GM23338 (cell line): ENCODE data around the gene TSPEAR. TPM values are rescaled to one million over a fixed set of nuclear protein-coding genes. Genes with fewer than 3 reads are reported as not detected.

Experiments used
- ATAC-seq: fragments of 200-7000 bp; cut with Tn5 transposase; 3 replicates; pipeline ENCODE4 v1.9.1; 2020
- DNase-seq: peaks from one replicate; pipeline ENCODE4 v3.0.0-alpha.2; 2015; ENCODE audit warnings: low spot score
- H2AFZ ChIP-seq: fragments of 200-600 bp; sonication (generic); 2 replicates; pipeline ENCODE4 v1.8.0; 2016; ENCODE audit warnings: antibody characterized with exemption, mild to moderate bottlenecking, moderate library complexity
- H3F3A ChIP-seq: fragments of 200-600 bp; sonication (generic); replicated peaks from 2 replicates; pipeline ENCODE4 v1.8.0; 2017; ENCODE audit warnings: antibody characterized with exemption, mixed run types, low read depth
- H3K27ac ChIP-seq: fragments of 200-600 bp; sonication (generic); 2 replicates; pipeline ENCODE4 v1.6.1; 2016; ENCODE audit warnings: low read depth
- H3K27me3 ChIP-seq: fragments of 200-600 bp; sonication (generic); 2 replicates; pipeline ENCODE4 v1.8.0; 2016; ENCODE audit warnings: mild to moderate bottlenecking, mixed run types, moderate library complexity; ENCODE audit not compliant: insufficient read depth
- H3K36me3 ChIP-seq: fragments of 200-600 bp; sonication (generic); 2 replicates; pipeline ENCODE4 v1.8.0; 2016; ENCODE audit warnings: mild to moderate bottlenecking; ENCODE audit not compliant: insufficient read depth
- H3K4me1 ChIP-seq: fragments of 200-600 bp; sonication (generic); 2 replicates; pipeline ENCODE4 v1.8.0; 2016; ENCODE audit warnings: mild to moderate bottlenecking, moderate library complexity; ENCODE audit not compliant: insufficient read depth
- H3K4me2 ChIP-seq: fragments of 200-600 bp; sonication (generic); 2 replicates; pipeline ENCODE4 v1.7.1; 2017; ENCODE audit warnings: mixed run types
- H3K4me3 ChIP-seq: fragments of 200-600 bp; sonication (generic); 2 replicates; pipeline ENCODE4 v1.6.1; 2016; ENCODE audit warnings: mixed run types
- H3K79me2 ChIP-seq: fragments of 200-600 bp; sonication (generic); replicated peaks from 2 replicates; pipeline ENCODE4 v1.8.0; 2017; ENCODE audit warnings: mild to moderate bottlenecking; ENCODE audit not compliant: insufficient read depth
- H3K9me2 ChIP-seq: fragments of 200-600 bp; sonication (generic); 2 replicates; pipeline ENCODE4 v1.8.0; 2017; ENCODE audit not compliant: insufficient read depth
- H4K20me1 ChIP-seq: fragments of 200-600 bp; sonication (generic); replicated peaks from 2 replicates; pipeline ENCODE4 v1.8.0; 2017; ENCODE audit warnings: mild to moderate bottlenecking; ENCODE audit not compliant: insufficient read depth
- H3K27ac Mint-ChIP-seq: 2 replicates; pipeline ENCODE4 v1.8.0; 2020; ENCODE audit warnings: inconsistent platforms, mild to moderate bottlenecking, moderate library complexity, mixed read lengths
- H3K27me3 Mint-ChIP-seq: 3 replicates; pipeline ENCODE4 v1.8.0; 2022; ENCODE audit warnings: low read depth, mild to moderate bottlenecking, moderate library complexity, mixed read lengths, inconsistent platforms; ENCODE audit not compliant: insufficient read depth, poor library complexity
- H3K36me3 Mint-ChIP-seq: 3 replicates; pipeline ENCODE4 v1.8.0; 2021; ENCODE audit warnings: low read depth, mild to moderate bottlenecking, inconsistent platforms, moderate library complexity, mixed read lengths
- H3K4me1 Mint-ChIP-seq: 3 replicates; pipeline ENCODE4 v1.8.0; 2020; ENCODE audit warnings: mild to moderate bottlenecking, inconsistent platforms, mixed read lengths
- H3K4me3 Mint-ChIP-seq: 3 replicates; pipeline ENCODE4 v1.8.0; 2021; ENCODE audit warnings: moderate library complexity, mild to moderate bottlenecking, inconsistent platforms, mixed read lengths
- H3K9me3 Mint-ChIP-seq: 3 replicates; pipeline ENCODE4 v1.8.0; 2020; ENCODE audit warnings: moderate library complexity, mild to moderate bottlenecking, inconsistent platforms, mixed read lengths
- CREB1 ChIP-seq: fragments of 250-450 bp; sonication (Bioruptor Pico); IDR thresholded peaks from 2 replicates; pipeline ENCODE4 v1.5.0; 2020; ENCODE audit warnings: low read depth, mild to moderate bottlenecking, moderate library complexity
- CTCF ChIP-seq, 2 experiments: fragments of 200-600 bp in 1 of 2; sonication (generic) in 1 of 2; conservative IDR thresholded peaks; 2 replicates each; pipeline versions ENCODE4 v1.5.1 to v1.6.1; 2016 to 2017; ENCODE audit warnings: antibody characterized with exemption in 2 of 2, low read depth in 2 of 2, mild to moderate bottlenecking in 2 of 2, moderate library complexity in 1 of 2
- ETS1 ChIP-seq: IDR thresholded peaks from 2 replicates; pipeline ENCODE4 v1.6.1; 2016; ENCODE audit warnings: antibody characterized with exemption
- EZH2 ChIP-seq: fragments of 200-600 bp; sonication (generic); IDR thresholded peaks from one replicate; pipeline ENCODE4 v1.8.0; 2017; ENCODE audit warnings: antibody characterized with exemption, mild to moderate bottlenecking, low read depth; ENCODE audit not compliant: unreplicated experiment
- EZH2phosphoT487 ChIP-seq: fragments of 200-600 bp; sonication (generic); IDR thresholded peaks from one replicate; pipeline ENCODE4 v1.8.1; 2018; ENCODE audit warnings: antibody characterized with exemption; ENCODE audit not compliant: unreplicated experiment
- JUNB ChIP-seq: IDR thresholded peaks from one replicate; pipeline ENCODE4 v1.6.1; 2016; ENCODE audit warnings: antibody characterized with exemption; ENCODE audit not compliant: unreplicated experiment
- NANOG ChIP-seq: IDR thresholded peaks from 2 replicates; pipeline ENCODE4 v1.6.1; 2016; ENCODE audit warnings: antibody characterized with exemption, borderline replicate concordance
- POLR2AphosphoS5 ChIP-seq: IDR thresholded peaks from 2 replicates; pipeline ENCODE4 v1.6.1; 2016; ENCODE audit warnings: antibody characterized with exemption, low read depth
- REST ChIP-seq: IDR thresholded peaks from one replicate; pipeline ENCODE4 v1.6.1; 2018; ENCODE audit warnings: antibody characterized with exemption; ENCODE audit not compliant: unreplicated experiment
- STAT1 ChIP-seq: IDR thresholded peaks from one replicate; pipeline ENCODE4 v1.6.1; 2016; ENCODE audit warnings: antibody characterized with exemption; ENCODE audit not compliant: unreplicated experiment
- ZNF114 ChIP-seq: fragments of 250-450 bp; sonication (Bioruptor Pico); IDR thresholded peaks from 2 replicates; pipeline ENCODE4 v1.5.0; 2020; ENCODE audit warnings: mild to moderate bottlenecking, moderate library complexity
- ZNF331 ChIP-seq: fragments of 250-450 bp; sonication (Bioruptor Pico); IDR thresholded peaks from 2 replicates; pipeline ENCODE4 v1.5.0; 2020; ENCODE audit warnings: low read depth, mild to moderate bottlenecking, moderate library complexity
- polyA plus RNA-seq: library from polyadenylated mRNA; unstranded; fragments of >200 nt; fragmentation: Nextera tagmentation; extraction: Ambion mirVana; gene quantifications from 2 replicates; pipeline ENCODE4 v1.2.1, GENCODE V29; 2016
- total RNA-seq: library from RNA; depleted of rRNA; stranded (reverse); fragments of >200 nt; shearing (Covaris generic); gene quantifications from 2 replicates; pipeline ENCODE4 v1.2.3, GENCODE V29; 2014

The TSPEAR gene
- total and polyA plus RNA-seq, 2 experiments from 2014 or later: 0.35 to 0.92 TPM

GRCh38 chr21:44612669-44613229 lies 98.6 kb downstream of the TSPEAR start (continued):
- TF ChIP-seq ETS1 (no peak), EZH2phosphoT487 (no peak), CTCF (conservative IDR thresholded peaks at IDR 0.05; ENCODE audit: low read depth in 2 of 2) (no peak), EZH2 (no peak), CREB1 (CRISPR knock-in tag) (no peak)

GRCh38 chr21:44612029-44612486 lies 99.3 kb downstream of the TSPEAR start, which contains the start of gene KRTAP10-8:
Gene KRTAP10-8 (plus strand): TSS chr21:44612079. CDS start chr21:44612101, 22 bp downstream.
- H3K36me3 Mint-ChIP-seq: peaks cover 19% of the 10 kb centered on the region
- ATAC-seq: no peak
- no peak within 1 kb of the TSS for H3K27ac Mint-ChIP-seq
- peaks cover 43% of the 10 kb centered on the region for H3K9me3 Mint-ChIP-seq
- Histone ChIP-seq H3K27me3 (no peaks in the 10 kb centered on the region), H3K4me2 (no peak within 1 kb of the TSS), H3K79me2 (no peaks in the 10 kb centered on the region), H3K36me3 (0 out of 2 replicates have a peak, but pooled peaks cover 4% of the 10 kb centered on the region), H3K4me3 (no peak within 1 kb of the TSS), H3K9me2 (no peaks in the 10 kb centered on the region), H4K20me1 (no peaks in the 10 kb centered on the region), H3F3A (no peaks in the 10 kb centered on the region), H3K27ac (no peak within 1 kb of the TSS), H3K4me1 (no peaks in the 10 kb centered on the region), H2AFZ (no peak within 1 kb of the TSS)
- H3K4me3 Mint-ChIP-seq: no peak within 1 kb of the TSS
- peaks cover 8% of the 10 kb centered on the region for H3K27me3 Mint-ChIP-seq
- no peak for DNase-seq
- H3K4me1 Mint-ChIP-seq: peaks cover 11% of the 10 kb centered on the region
- TF ChIP-seq JUNB: no peak
- TF ChIP-seq REST: no peak
- TF ChIP-seq POLR2AphosphoS5: no peak
- no peak for TF ChIP-seq NANOG
- TF ChIP-seq CTCF (conservative IDR thresholded peaks at IDR 0.05; ENCODE audit: low read depth in 2 of 2): no peak
- no peak for TF ChIP-seq EZH2
- no peak for TF ChIP-seq CREB1 (CRISPR knock-in tag)
- TF ChIP-seq ZNF114 (CRISPR knock-in tag): no peak
- TF ChIP-seq STAT1: no peak
- no peak for TF ChIP-seq ZNF331
- TF ChIP-seq EZH2phosphoT487: no peak
